GM11168 (cell line): ENCODE results near the gene AMMECR1L.
"Not testable (repeated sequence)": the region's sequence is repeated elsewhere in the genome, so short reads cannot be mapped to it uniquely, and the experiment has no call there.

ENCODE experiments used
- in situ Hi-C: fragments of 300-500 bp; cut with MboI; formaldehyde crosslinking; loops from one replicate; pipeline ENCODE4 v1.12.0; 2022; ENCODE audit warnings: low sequenced_read_pairs; ENCODE audit not compliant: unreplicated experiment

AMMECR1L gene

GRCh38 chr2:127844973-127845372 lies 40.8 kb downstream of the AMMECR1L start:
- in situ Hi-C loops = no loop called here

GRCh38 chr2:127843677-127844076 lies 42.1 kb downstream of the AMMECR1L start:
- in situ Hi-C loops = no loop called here

GRCh38 chr2:127841466-127842178 lies 44.1 kb downstream of the AMMECR1L start:
- in situ Hi-C loops = no loop called here

GRCh38 chr2:127840893-127841292 lies 44.9 kb downstream of the AMMECR1L start:
- in situ Hi-C loops = no loop called here

- in situ Hi-C loops = no loop called here
Observed at GRCh38 chr2:127834951-127835350, 50.8 kb downstream of the AMMECR1L start.

GRCh38 chr2:127829845-127830246 lies 55.9 kb downstream of the AMMECR1L start:
- in situ Hi-C loops = no loop called here

GRCh38 chr2:127826708-127827107 lies 59.0 kb downstream of the AMMECR1L start:
- in situ Hi-C loops = not testable (repeated sequence)

- in situ Hi-C loops = no loop called here
Observed at GRCh38 chr2:127826047-127826446, 59.7 kb downstream of the AMMECR1L start.

GRCh38 chr2:127820080-127820668 lies 65.6 kb downstream of the AMMECR1L start:
- in situ Hi-C loops = no loop called here

- in situ Hi-C loops = no loop called here
Observed at GRCh38 chr2:127818794-127819425, 66.8 kb downstream of the AMMECR1L start.

GRCh38 chr2:127818241-127818640 lies 67.5 kb downstream of the AMMECR1L start:
- in situ Hi-C loops = no loop called here

- in situ Hi-C loops = no loop called here
Observed at GRCh38 chr2:127814677-127815076, 71.1 kb downstream of the AMMECR1L start.

- in situ Hi-C loops = not testable (repeated sequence)
Observed at GRCh38 chr2:127812441-127812840, 73.3 kb downstream of the AMMECR1L start.
